ENCODE measurements around the gene TAC4.

- TF ChIP-seq, protein P1, sequence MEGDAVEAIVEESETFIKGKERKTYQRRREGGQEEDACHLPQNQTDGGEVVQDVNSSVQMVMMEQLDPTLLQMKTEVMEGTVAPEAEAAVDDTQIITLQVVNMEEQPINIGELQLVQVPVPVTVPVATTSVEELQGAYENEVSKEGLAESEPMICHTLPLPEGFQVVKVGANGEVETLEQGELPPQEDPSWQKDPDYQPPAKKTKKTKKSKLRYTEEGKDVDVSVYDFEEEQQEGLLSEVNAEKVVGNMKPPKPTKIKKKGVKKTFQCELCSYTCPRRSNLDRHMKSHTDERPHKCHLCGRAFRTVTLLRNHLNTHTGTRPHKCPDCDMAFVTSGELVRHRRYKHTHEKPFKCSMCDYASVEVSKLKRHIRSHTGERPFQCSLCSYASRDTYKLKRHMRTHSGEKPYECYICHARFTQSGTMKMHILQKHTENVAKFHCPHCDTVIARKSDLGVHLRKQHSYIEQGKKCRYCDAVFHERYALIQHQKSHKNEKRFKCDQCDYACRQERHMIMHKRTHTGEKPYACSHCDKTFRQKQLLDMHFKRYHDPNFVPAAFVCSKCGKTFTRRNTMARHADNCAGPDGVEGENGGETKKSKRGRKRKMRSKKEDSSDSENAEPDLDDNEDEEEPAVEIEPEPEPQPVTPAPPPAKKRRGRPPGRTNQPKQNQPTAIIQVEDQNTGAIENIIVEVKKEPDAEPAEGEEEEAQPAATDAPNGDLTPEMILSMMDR (IDR thresholded peaks at IDR 0.05; ENCODE audit: insufficient read depth, low read depth, low read length): no peak
- no peak for TF ChIP-seq EZH2 (IDR thresholded peaks at IDR 0.05; ENCODE audit: insufficient read depth, low read length)
Observed at GRCh38 chr17:49842371-49842770, 5.5 kb downstream of the TAC4 start.
